Mucosa of stomach (tissue), 1 donor: ENCODE results near the gene MRPL17.

ENCODE experiments used
- H3K27me3 ChIP-seq: one replicate; pipeline ENCODE4 v1.7.0; 2013; ENCODE audit warnings: mild to moderate bottlenecking, low read length; ENCODE audit not compliant: control insufficient read depth, insufficient read depth
- H3K36me3 ChIP-seq: one replicate; pipeline ENCODE4 v1.7.0; 2013; ENCODE audit warnings: low read length; ENCODE audit not compliant: control insufficient read depth, insufficient read depth
- H3K4me1 ChIP-seq: one replicate; pipeline ENCODE4 v1.7.0; 2013; ENCODE audit warnings: mild to moderate bottlenecking, low read length; ENCODE audit not compliant: control insufficient read depth, insufficient read depth
- H3K4me3 ChIP-seq: one replicate; pipeline ENCODE4 v1.7.0; 2013; ENCODE audit warnings: low read length
- H3K9ac ChIP-seq: one replicate; pipeline ENCODE4 v1.7.0; 2013; ENCODE audit warnings: mild to moderate bottlenecking, low read length, moderate library complexity
- H3K9me3 ChIP-seq: one replicate; pipeline ENCODE4 v1.7.0; 2013; ENCODE audit warnings: mild to moderate bottlenecking, low read length, moderate library complexity; ENCODE audit not compliant: control insufficient read depth
- donor health status: Pancreatic carcinoma.

Gene MRPL17

GRCh38 chr11:6677018-6677417 lies 6.1 kb downstream of the MRPL17 start:
- no peaks in the 10 kb centered on the region for H3K36me3 ChIP-seq
- no peak overlapping the region for H3K4me3 ChIP-seq
- H3K9ac ChIP-seq, result no peak overlapping the region
- H3K9me3 ChIP-seq, result no peaks in the 10 kb centered on the region
- peaks cover 2% of the 10 kb centered on the region for H3K4me1 ChIP-seq
- H3K27me3 ChIP-seq, result no peaks in the 10 kb centered on the region

- H3K36me3 ChIP-seq, result no peaks in the 10 kb centered on the region
- H3K4me1 ChIP-seq, result no peaks in the 10 kb centered on the region
- H3K9ac ChIP-seq, result no peak overlapping the region
- no peak overlapping the region for H3K4me3 ChIP-seq
- no peaks in the 10 kb centered on the region for H3K9me3 ChIP-seq
- H3K27me3 ChIP-seq, result no peaks in the 10 kb centered on the region
Measured at GRCh38 chr11:6674862-6675261, 8.3 kb downstream of the MRPL17 start.

GRCh38 chr11:6674219-6674597 lies 8.9 kb downstream of the MRPL17 start:
- no peak overlapping the region for H3K4me3 ChIP-seq
- no peak overlapping the region for H3K9ac ChIP-seq
- no peaks in the 10 kb centered on the region for H3K9me3 ChIP-seq
- no peaks in the 10 kb centered on the region for H3K4me1 ChIP-seq
- H3K36me3 ChIP-seq, result no peaks in the 10 kb centered on the region
- no peaks in the 10 kb centered on the region for H3K27me3 ChIP-seq

GRCh38 chr11:6673523-6674218 lies 9.5 kb downstream of the MRPL17 start:
- no peaks in the 10 kb centered on the region for H3K36me3 ChIP-seq
- no peak overlapping the region for H3K4me3 ChIP-seq
- no peak overlapping the region for H3K9ac ChIP-seq
- no peaks in the 10 kb centered on the region for H3K9me3 ChIP-seq
- H3K27me3 ChIP-seq, result no peaks in the 10 kb centered on the region
- no peaks in the 10 kb centered on the region for H3K4me1 ChIP-seq

- no peaks in the 10 kb centered on the region for H3K4me1 ChIP-seq
- no peaks in the 10 kb centered on the region for H3K36me3 ChIP-seq
- H3K9me3 ChIP-seq, result no peaks in the 10 kb centered on the region
- H3K4me3 ChIP-seq, result no peak overlapping the region
- no peaks in the 10 kb centered on the region for H3K27me3 ChIP-seq
- H3K9ac ChIP-seq, result no peak overlapping the region
Measured at GRCh38 chr11:6671991-6672390, 11.1 kb downstream of the MRPL17 start.

- no peaks in the 10 kb centered on the region for H3K4me1 ChIP-seq
- no peak overlapping the region for H3K4me3 ChIP-seq
- H3K9me3 ChIP-seq, result no peaks in the 10 kb centered on the region
- no peak overlapping the region for H3K9ac ChIP-seq
- H3K27me3 ChIP-seq, result no peaks in the 10 kb centered on the region
- H3K36me3 ChIP-seq, result no peaks in the 10 kb centered on the region
Measured at GRCh38 chr11:6670202-6670830, 12.8 kb downstream of the MRPL17 start.

- no peaks in the 10 kb centered on the region for H3K9me3 ChIP-seq
- no peaks in the 10 kb centered on the region for H3K4me1 ChIP-seq
- no peaks in the 10 kb centered on the region for H3K36me3 ChIP-seq
- H3K4me3 ChIP-seq, result no peak overlapping the region
- H3K27me3 ChIP-seq, result no peaks in the 10 kb centered on the region
- H3K9ac ChIP-seq, result no peak overlapping the region
Measured at GRCh38 chr11:6667733-6668374, 15.3 kb downstream of the MRPL17 start.

GRCh38 chr11:6666302-6667183 lies 16.6 kb downstream of the MRPL17 start:
- no peaks in the 10 kb centered on the region for H3K9me3 ChIP-seq
- H3K9ac ChIP-seq, result no peak overlapping the region
- H3K36me3 ChIP-seq, result no peaks in the 10 kb centered on the region
- H3K4me1 ChIP-seq, result no peaks in the 10 kb centered on the region
- H3K4me3 ChIP-seq, result no peak overlapping the region
- no peaks in the 10 kb centered on the region for H3K27me3 ChIP-seq

GRCh38 chr11:6664551-6664950 lies 18.6 kb downstream of the MRPL17 start:
- Histone ChIP-seq H3K4me3 (no peak overlapping the region), H3K4me1 (no peaks in the 10 kb centered on the region), H3K36me3 (no peaks in the 10 kb centered on the region)

GRCh38 chr11:6663794-6664469 lies 19.2 kb downstream of the MRPL17 start:
- Histone ChIP-seq H3K4me3 (no peak overlapping the region), H3K9ac (no peak overlapping the region), H3K36me3 (no peaks in the 10 kb centered on the region), H3K9me3 (no peaks in the 10 kb centered on the region), H3K4me1 (no peaks in the 10 kb centered on the region), H3K27me3 (no peaks in the 10 kb centered on the region)

More at GRCh38 chr11:6664551-6664950, 18.6 kb downstream of the MRPL17 start:
- Histone ChIP-seq H3K9me3 (no peaks in the 10 kb centered on the region), H3K27me3 (no peaks in the 10 kb centered on the region), H3K9ac (no peak overlapping the region)

- H3K9me3 ChIP-seq, result no peaks in the 10 kb centered on the region
- H3K9ac ChIP-seq, result no peak overlapping the region
- peaks cover 13% of the 10 kb centered on the region for H3K27me3 ChIP-seq
- H3K36me3 ChIP-seq, result no peaks in the 10 kb centered on the region
- no peak overlapping the region for H3K4me3 ChIP-seq
- H3K4me1 ChIP-seq, result no peaks in the 10 kb centered on the region
Measured at GRCh38 chr11:6660712-6661111, 22.4 kb downstream of the MRPL17 start.
